Measurements from ENCODE around the gene ANG. TPM values are rescaled to one million over a fixed set of nuclear protein-coding genes. Genes with fewer than 3 reads are reported as not detected.

Gene ANG
- total RNA-seq, 1 donor: 1.7 TPM

GRCh38 chr14:20655851-20656250 lies 32.7 kb upstream of the ANG start:
- TF ChIP-seq CTCF (IDR thresholded peaks at IDR 0.05; ENCODE audit: insufficient read depth, low read depth, low read length): no peak
- H3K4me3 ChIP-seq (ENCODE audit: low read depth, low read length): no peak overlapping the region
- DNase-seq (ENCODE audit: low read depth): no peak

- TF ChIP-seq CTCF (IDR thresholded peaks at IDR 0.05; ENCODE audit: insufficient read depth, low read depth, low read length): no peak
- H3K4me3 ChIP-seq (ENCODE audit: low read depth, low read length): no peak overlapping the region
- DNase-seq (ENCODE audit: low read depth): no peak
Measured at GRCh38 chr14:20656274-20656673, 32.3 kb upstream of the ANG start.

- no peak overlapping the region for H3K4me3 ChIP-seq (ENCODE audit: low read depth, low read length)
- no peak for DNase-seq (ENCODE audit: low read depth)
- no peak for TF ChIP-seq CTCF (IDR thresholded peaks at IDR 0.05; ENCODE audit: insufficient read depth, low read depth, low read length)
Measured at GRCh38 chr14:20657216-20658211, 31.1 kb upstream of the ANG start.

GRCh38 chr14:20658246-20658645 lies 30.3 kb upstream of the ANG start:
- DNase-seq (ENCODE audit: low read depth): no peak
- TF ChIP-seq CTCF (IDR thresholded peaks at IDR 0.05; ENCODE audit: insufficient read depth, low read depth, low read length): no peak
- no peak overlapping the region for H3K4me3 ChIP-seq (ENCODE audit: low read depth, low read length)

GRCh38 chr14:20659336-20659735 lies 29.2 kb upstream of the ANG start:
- no peak for DNase-seq (ENCODE audit: low read depth)
- no peak for TF ChIP-seq CTCF (IDR thresholded peaks at IDR 0.05; ENCODE audit: insufficient read depth, low read depth, low read length)
- no peak overlapping the region for H3K4me3 ChIP-seq (ENCODE audit: low read depth, low read length)

- no peak for DNase-seq (ENCODE audit: low read depth)
- H3K4me3 ChIP-seq (ENCODE audit: low read depth, low read length): no peak overlapping the region
- no peak for TF ChIP-seq CTCF (IDR thresholded peaks at IDR 0.05; ENCODE audit: insufficient read depth, low read depth, low read length)
Measured at GRCh38 chr14:20659813-20660395, 28.7 kb upstream of the ANG start.
